ENCODE measurements around the gene PLA2G4B. TPM values are rescaled to one million over a fixed set of nuclear protein-coding genes. Genes with fewer than 3 reads are reported as not detected.

Gene PLA2G4B
- total RNA-seq, 2 donors from 2014 or later = 1.5 to 7.6 TPM

GRCh38 chr15:41851755-41852370 lies 13.2 kb downstream of the PLA2G4B start:
- intact Hi-C loops (cut with DNase I) = no loop called here
- WGBS = 75% methylated on average over 8 of the region's 8 CpGs
- no peak for DNase-seq (ENCODE audit: low spot score)
- H3K4me1 ChIP-seq (replicated peaks) = no peaks in the 10 kb centered on the region
- H3K9me3 ChIP-seq = no peaks in the 10 kb centered on the region
- TF ChIP-seq POLR2AphosphoS5 (IDR thresholded peaks at IDR 0.05) (no peak), POLR2A (IDR thresholded peaks at IDR 0.05) (no peak)
- H3K27me3 ChIP-seq (replicated peaks; ENCODE audit: insufficient read depth) = no peaks in the 10 kb centered on the region
- H3K36me3 ChIP-seq = peaks cover 2 to 11% of the 10 kb centered on the region in 2 donors
- no peak overlapping the region for H3K27ac ChIP-seq
- no peak overlapping the region for H3K4me3 ChIP-seq

GRCh38 chr15:41852736-41853590 lies 14.3 kb downstream of the PLA2G4B start:
- WGBS = 65% methylated on average over 17 of the region's 17 CpGs
- TF ChIP-seq POLR2AphosphoS5 (IDR thresholded peaks at IDR 0.05) (no peak), POLR2A (IDR thresholded peaks at IDR 0.05) (no peak)
- TF ChIP-seq, protein P1, sequence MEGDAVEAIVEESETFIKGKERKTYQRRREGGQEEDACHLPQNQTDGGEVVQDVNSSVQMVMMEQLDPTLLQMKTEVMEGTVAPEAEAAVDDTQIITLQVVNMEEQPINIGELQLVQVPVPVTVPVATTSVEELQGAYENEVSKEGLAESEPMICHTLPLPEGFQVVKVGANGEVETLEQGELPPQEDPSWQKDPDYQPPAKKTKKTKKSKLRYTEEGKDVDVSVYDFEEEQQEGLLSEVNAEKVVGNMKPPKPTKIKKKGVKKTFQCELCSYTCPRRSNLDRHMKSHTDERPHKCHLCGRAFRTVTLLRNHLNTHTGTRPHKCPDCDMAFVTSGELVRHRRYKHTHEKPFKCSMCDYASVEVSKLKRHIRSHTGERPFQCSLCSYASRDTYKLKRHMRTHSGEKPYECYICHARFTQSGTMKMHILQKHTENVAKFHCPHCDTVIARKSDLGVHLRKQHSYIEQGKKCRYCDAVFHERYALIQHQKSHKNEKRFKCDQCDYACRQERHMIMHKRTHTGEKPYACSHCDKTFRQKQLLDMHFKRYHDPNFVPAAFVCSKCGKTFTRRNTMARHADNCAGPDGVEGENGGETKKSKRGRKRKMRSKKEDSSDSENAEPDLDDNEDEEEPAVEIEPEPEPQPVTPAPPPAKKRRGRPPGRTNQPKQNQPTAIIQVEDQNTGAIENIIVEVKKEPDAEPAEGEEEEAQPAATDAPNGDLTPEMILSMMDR (IDR thresholded peaks at IDR 0.05) = no peak
- Histone ChIP-seq H3K4me3 (no peak overlapping the region), H3K27ac (no peak overlapping the region), H3K27me3 (replicated peaks; ENCODE audit: insufficient read depth) (no peaks in the 10 kb centered on the region), H3K36me3 (peaks cover 2 to 3% of the 10 kb centered on the region in 2 donors), H3K9me3 (no peaks in the 10 kb centered on the region), H3K4me1 (replicated peaks) (no peaks in the 10 kb centered on the region)
- intact Hi-C loops (cut with DNase I) = no loop called here
- DNase-seq (ENCODE audit: low spot score) = no peak

GRCh38 chr15:41853831-41854230 lies 15.2 kb downstream of the PLA2G4B start:
- TF ChIP-seq POLR2AphosphoS5 (IDR thresholded peaks at IDR 0.05) (no peak), POLR2A (IDR thresholded peaks at IDR 0.05) (no peak)
- TF ChIP-seq, protein P1 (IDR thresholded peaks at IDR 0.05) = no peak
- Histone ChIP-seq H3K27me3 (replicated peaks; ENCODE audit: insufficient read depth) (no peaks in the 10 kb centered on the region), H3K4me3 (no peak overlapping the region), H3K9me3 (no peaks in the 10 kb centered on the region), H3K27ac (no peak overlapping the region), H3K36me3 (no peaks in the 10 kb centered on the region), H3K4me1 (replicated peaks) (no peaks in the 10 kb centered on the region)
- intact Hi-C loops (cut with DNase I) = no loop called here
- 83% methylated on average over 10 of the region's 10 CpGs for WGBS
- DNase-seq (ENCODE audit: low spot score) = no peak

- Histone ChIP-seq H3K4me1 (replicated peaks) (no peaks in the 10 kb centered on the region), H3K4me3 (no peak overlapping the region), H3K9me3 (no peaks in the 10 kb centered on the region), H3K36me3 (no peaks in the 10 kb centered on the region), H3K27me3 (replicated peaks; ENCODE audit: insufficient read depth) (no peaks in the 10 kb centered on the region), H3K27ac (no peak overlapping the region)
- TF ChIP-seq POLR2A (IDR thresholded peaks at IDR 0.05) = no peak
- no peak for TF ChIP-seq POLR2AphosphoS5 (IDR thresholded peaks at IDR 0.05)
- TF ChIP-seq, protein P1 (IDR thresholded peaks at IDR 0.05) = no peak
- intact Hi-C loops (cut with DNase I) = no loop called here
- WGBS = 78% methylated on average over 9 of the region's 9 CpGs
- DNase-seq (ENCODE audit: low spot score) = no peak
These were observed 15.8 kb downstream of the PLA2G4B start for GRCh38 chr15:41854443-41854842.

DNA sequence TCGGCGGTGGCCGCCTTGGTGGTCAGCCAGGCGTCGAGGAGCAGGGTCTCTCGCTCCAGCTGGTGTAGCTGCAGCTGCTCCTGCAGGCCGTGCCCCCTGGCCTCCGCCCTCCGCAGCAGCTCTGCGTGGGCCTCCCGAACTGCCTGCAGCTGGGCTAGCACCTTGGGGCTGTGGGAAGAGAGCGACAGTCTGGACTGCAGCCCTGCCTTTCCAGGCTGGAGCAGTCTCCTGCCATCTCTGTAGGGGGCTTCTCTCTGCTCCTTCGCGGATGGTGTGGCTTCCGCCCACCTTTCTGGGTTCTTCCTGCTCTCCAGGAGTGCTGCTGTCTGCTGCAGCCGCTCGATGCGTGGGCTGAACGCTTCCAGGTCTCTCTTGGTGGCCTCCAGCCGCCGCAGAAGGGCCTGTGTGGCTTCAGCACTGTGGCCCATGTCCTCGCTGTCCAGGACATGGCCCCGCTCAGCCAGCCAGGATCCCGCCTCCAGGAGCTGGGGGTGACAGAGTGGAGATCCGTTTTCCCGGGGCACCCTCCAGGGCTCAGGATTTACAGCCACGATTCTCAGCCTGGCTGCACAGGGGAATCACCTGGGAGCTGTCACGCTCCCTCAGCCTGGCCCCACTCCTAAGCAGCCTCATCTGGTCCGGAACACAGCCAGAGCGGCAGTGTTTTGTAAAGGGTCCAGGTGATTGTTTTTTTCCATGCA lies 16.8 kb downstream of the PLA2G4B start:
- no peak for DNase-seq (ENCODE audit: low spot score)
- TF ChIP-seq POLR2AphosphoS5 (IDR thresholded peaks at IDR 0.05) (no peak), POLR2A (IDR thresholded peaks at IDR 0.05) (no peak)
- TF ChIP-seq, protein P1 (IDR thresholded peaks at IDR 0.05) = no peak
- no peak overlapping the region for H3K4me3 ChIP-seq
- H3K4me1 ChIP-seq (replicated peaks) = no peaks in the 10 kb centered on the region
- H3K9me3 ChIP-seq = no peaks in the 10 kb centered on the region
- 58% methylated on average over 30 of the region's 30 CpGs for WGBS
- H3K27ac ChIP-seq = no peak overlapping the region
- no peaks in the 10 kb centered on the region for H3K27me3 ChIP-seq (replicated peaks; ENCODE audit: insufficient read depth)
- H3K36me3 ChIP-seq = no peaks in the 10 kb centered on the region
- intact Hi-C loops (cut with DNase I) = no loop called here

Measured in prostate gland (tissue), 2 donors.